ENCODE measurements around the gene UBXN6.
A peak's percentile ranks its signal among the peaks of the same experiment; 100 is the strongest.

Gene UBXN6

GRCh38 chr19:4444765-4445741, 12.5 kb downstream of the UBXN6 start:
- peaks cover 0 to 10% (median 5%) of the 10 kb centered on the region in 4 experiments for H3K4me1 ChIP-seq (ENCODE audit: control extremely low read depth in 1 of 4, control insufficient read depth in 4 of 4, insufficient read depth in 4 of 4, low read length in 3 of 4)
- no peak overlapping the region for H3K4me3 ChIP-seq (ENCODE audit: control insufficient read depth in 1 of 7, extremely low read depth in 1 of 7, insufficient read depth in 4 of 7, low read depth in 2 of 7, low read length in 6 of 7)
- H3K9me3 ChIP-seq (ENCODE audit: control extremely low read depth in 1 of 5, control insufficient read depth in 4 of 5, insufficient read depth in 2 of 5, low read depth in 1 of 5, low read length in 4 of 5) = no peaks in the 10 kb centered on the region
- 96% methylated on average over 36 of the region's 36 CpGs for WGBS (ENCODE audit: insufficient coverage)
- ChIA-PET POLR2A (interaction anchor here (0.7 to 1.1 kb wide), 2 partner anchors 11 to 15 kb away, joined by 3 read pairs; no protein-coding TSS in a partner anchor), CTCF (interaction anchor here (1.0 kb wide), 1 partner anchor 43 kb away, joined by 3 read pairs; the partner anchor contains the start of gene CHAF1A)
- H3K27ac ChIP-seq (ENCODE audit: insufficient read depth in 1 of 2, low read depth in 1 of 2, low read length in 2 of 2, poor library complexity in 1 of 2, severe bottlenecking in 2 of 2) = no peak overlapping the region
- H3K36me3 ChIP-seq (ENCODE audit: control insufficient read depth in 4 of 4, insufficient read depth in 4 of 4, low read length in 3 of 4) = peaks cover 5 to 89% (median 51%) of the 10 kb centered on the region in 4 experiments
- no peak for DNase-seq
- no peaks in the 10 kb centered on the region for H3K27me3 ChIP-seq (replicated peaks in 2 of 5; ENCODE audit: control insufficient read depth in 4 of 5, insufficient read depth in 5 of 5, low read length in 4 of 5)

- WGBS (ENCODE audit: insufficient coverage) = 93% methylated on average over 17 of the region's 20 CpGs
- ChIA-PET POLR2A (interaction anchor here (1.1 kb wide), 1 partner anchor 12 kb away, joined by 3 read pairs; no protein-coding TSS in a partner anchor), CTCF (interaction anchor here (1.0 kb wide), 1 partner anchor 42 kb away, joined by 3 read pairs; the partner anchor contains the start of gene CHAF1A)
- no peak overlapping the region for H3K4me3 ChIP-seq (ENCODE audit: control insufficient read depth in 1 of 7, extremely low read depth in 1 of 7, insufficient read depth in 4 of 7, low read depth in 2 of 7, low read length in 6 of 7)
- H3K27me3 ChIP-seq (replicated peaks in 2 of 5; ENCODE audit: control insufficient read depth in 4 of 5, insufficient read depth in 5 of 5, low read length in 4 of 5) = no peaks in the 10 kb centered on the region
- H3K27ac ChIP-seq (ENCODE audit: insufficient read depth in 1 of 2, low read depth in 1 of 2, low read length in 2 of 2, poor library complexity in 1 of 2, severe bottlenecking in 2 of 2) = no peak overlapping the region
- H3K36me3 ChIP-seq (ENCODE audit: control insufficient read depth in 4 of 4, insufficient read depth in 4 of 4, low read length in 3 of 4) = peaks cover 3 to 90% (median 53%) of the 10 kb centered on the region in 4 experiments
- DNase-seq = no peak
- no peaks in the 10 kb centered on the region for H3K9me3 ChIP-seq (ENCODE audit: control extremely low read depth in 1 of 5, control insufficient read depth in 4 of 5, insufficient read depth in 2 of 5, low read depth in 1 of 5, low read length in 4 of 5)
- H3K4me1 ChIP-seq (ENCODE audit: control extremely low read depth in 1 of 4, control insufficient read depth in 4 of 4, insufficient read depth in 4 of 4, low read length in 3 of 4) = peaks cover 0 to 10% (median 5%) of the 10 kb centered on the region in 4 experiments
Observed at GRCh38 chr19:4443966-4444764, 13.4 kb downstream of the UBXN6 start.

GRCh38 chr19:4443188-4443587, 14.4 kb downstream of the UBXN6 start:
- Histone ChIP-seq H3K27me3 (replicated peaks in 2 of 5; ENCODE audit: control insufficient read depth in 4 of 5, insufficient read depth in 5 of 5, low read length in 4 of 5) (no peaks in the 10 kb centered on the region), H3K27ac (ENCODE audit: insufficient read depth in 1 of 2, low read depth in 1 of 2, low read length in 2 of 2, poor library complexity in 1 of 2, severe bottlenecking in 2 of 2) (no peak overlapping the region), H3K36me3 (ENCODE audit: control insufficient read depth in 4 of 4, insufficient read depth in 4 of 4, low read length in 3 of 4) (peaks cover 3 to 85% (median 50%) of the 10 kb centered on the region in 4 experiments), H3K4me3 (ENCODE audit: control insufficient read depth in 1 of 7, extremely low read depth in 1 of 7, insufficient read depth in 4 of 7, low read depth in 2 of 7, low read length in 6 of 7) (no peak overlapping the region), H3K4me1 (ENCODE audit: control extremely low read depth in 1 of 4, control insufficient read depth in 4 of 4, insufficient read depth in 4 of 4, low read length in 3 of 4) (peaks cover 0 to 10% (median 5%) of the 10 kb centered on the region in 4 experiments), H3K9me3 (ENCODE audit: control extremely low read depth in 1 of 5, control insufficient read depth in 4 of 5, insufficient read depth in 2 of 5, low read depth in 1 of 5, low read length in 4 of 5) (no peaks in the 10 kb centered on the region)
- 98% methylated on average over 9 of the region's 15 CpGs for WGBS (ENCODE audit: insufficient coverage)
- CTCF ChIA-PET = no interaction called here
- POLR2A ChIA-PET = interaction anchor here (0.5 kb wide), 1 partner anchor 184 kb away, joined by 5 read pairs; no protein-coding TSS in a partner anchor
- no peak for DNase-seq

- H3K9me3 ChIP-seq (ENCODE audit: control extremely low read depth in 1 of 5, control insufficient read depth in 4 of 5, insufficient read depth in 2 of 5, low read depth in 1 of 5, low read length in 4 of 5) = no peaks in the 10 kb centered on the region
- no peaks in the 10 kb centered on the region for H3K27me3 ChIP-seq (replicated peaks in 2 of 5; ENCODE audit: control insufficient read depth in 4 of 5, insufficient read depth in 5 of 5, low read length in 4 of 5)
- WGBS (ENCODE audit: insufficient coverage) = 91% methylated on average over 9 of the region's 10 CpGs
- H3K4me3 ChIP-seq (ENCODE audit: control insufficient read depth in 1 of 7, extremely low read depth in 1 of 7, insufficient read depth in 4 of 7, low read depth in 2 of 7, low read length in 6 of 7) = no peak overlapping the region
- ChIA-PET CTCF (no interaction called here), POLR2A (interaction anchor here (0.5 kb wide), 1 partner anchor 184 kb away, joined by 5 read pairs; no protein-coding TSS in a partner anchor)
- peaks cover 3 to 85% (median 47%) of the 10 kb centered on the region in 4 experiments for H3K36me3 ChIP-seq (ENCODE audit: control insufficient read depth in 4 of 4, insufficient read depth in 4 of 4, low read length in 3 of 4)
- DNase-seq = no peak
- H3K27ac ChIP-seq (ENCODE audit: insufficient read depth in 1 of 2, low read depth in 1 of 2, low read length in 2 of 2, poor library complexity in 1 of 2, severe bottlenecking in 2 of 2) = peak overlapping the region in 1 of 2 experiments; percentile 9
- peaks cover 0 to 10% (median 5%) of the 10 kb centered on the region in 4 experiments for H3K4me1 ChIP-seq (ENCODE audit: control extremely low read depth in 1 of 4, control insufficient read depth in 4 of 4, insufficient read depth in 4 of 4, low read length in 3 of 4)
Observed at GRCh38 chr19:4442819-4443146, 14.8 kb downstream of the UBXN6 start.

GRCh38 chr19:4441994-4442818, 15.4 kb downstream of the UBXN6 start:
- Histone ChIP-seq H3K4me3 (ENCODE audit: control insufficient read depth in 1 of 7, extremely low read depth in 1 of 7, insufficient read depth in 4 of 7, low read depth in 2 of 7, low read length in 6 of 7) (no peak overlapping the region), H3K27ac (ENCODE audit: insufficient read depth in 1 of 2, low read depth in 1 of 2, low read length in 2 of 2, poor library complexity in 1 of 2, severe bottlenecking in 2 of 2) (peak overlapping the region in 1 of 2 experiments; percentile 9), H3K4me1 (ENCODE audit: control extremely low read depth in 1 of 4, control insufficient read depth in 4 of 4, insufficient read depth in 4 of 4, low read length in 3 of 4) (peaks cover 0 to 10% (median 5%) of the 10 kb centered on the region in 4 experiments), H3K36me3 (ENCODE audit: control insufficient read depth in 4 of 4, insufficient read depth in 4 of 4, low read length in 3 of 4) (peaks cover 3 to 82% (median 44%) of the 10 kb centered on the region in 4 experiments), H3K9me3 (ENCODE audit: control extremely low read depth in 1 of 5, control insufficient read depth in 4 of 5, insufficient read depth in 2 of 5, low read depth in 1 of 5, low read length in 4 of 5) (no peaks in the 10 kb centered on the region), H3K27me3 (replicated peaks in 2 of 5; ENCODE audit: control insufficient read depth in 4 of 5, insufficient read depth in 5 of 5, low read length in 4 of 5) (no peaks in the 10 kb centered on the region)
- CTCF ChIA-PET = no interaction called here
- WGBS (ENCODE audit: insufficient coverage) = 81% methylated on average over 15 of the region's 22 CpGs
- no peak for DNase-seq
- POLR2A ChIA-PET = no interaction called here

- Histone ChIP-seq H3K4me1 (ENCODE audit: control extremely low read depth in 1 of 4, control insufficient read depth in 4 of 4, insufficient read depth in 4 of 4, low read length in 3 of 4) (peaks cover 0 to 10% (median 5%) of the 10 kb centered on the region in 4 experiments), H3K27me3 (replicated peaks in 2 of 5; ENCODE audit: control insufficient read depth in 4 of 5, insufficient read depth in 5 of 5, low read length in 4 of 5) (no peaks in the 10 kb centered on the region), H3K27ac (ENCODE audit: insufficient read depth in 1 of 2, low read depth in 1 of 2, low read length in 2 of 2, poor library complexity in 1 of 2, severe bottlenecking in 2 of 2) (no peak overlapping the region), H3K36me3 (ENCODE audit: control insufficient read depth in 4 of 4, insufficient read depth in 4 of 4, low read length in 3 of 4) (peaks cover 5 to 79% (median 40%) of the 10 kb centered on the region in 4 experiments), H3K9me3 (ENCODE audit: control extremely low read depth in 1 of 5, control insufficient read depth in 4 of 5, insufficient read depth in 2 of 5, low read depth in 1 of 5, low read length in 4 of 5) (no peaks in the 10 kb centered on the region), H3K4me3 (ENCODE audit: control insufficient read depth in 1 of 7, extremely low read depth in 1 of 7, insufficient read depth in 4 of 7, low read depth in 2 of 7, low read length in 6 of 7) (no peak overlapping the region)
- WGBS (ENCODE audit: insufficient coverage) = 99% methylated on average over 12 of the region's 12 CpGs
- CTCF ChIA-PET = no interaction called here
- POLR2A ChIA-PET = no interaction called here
- DNase-seq = no peak
Observed at GRCh38 chr19:4439243-4439642, 18.4 kb downstream of the UBXN6 start.
